Measurements from ENCODE around the gene CLDN20.
"Not testable (repeated sequence)": the region's sequence is repeated elsewhere in the genome, so short reads cannot be mapped to it uniquely, and the experiment has no call there.

The CLDN20 gene

DNA sequence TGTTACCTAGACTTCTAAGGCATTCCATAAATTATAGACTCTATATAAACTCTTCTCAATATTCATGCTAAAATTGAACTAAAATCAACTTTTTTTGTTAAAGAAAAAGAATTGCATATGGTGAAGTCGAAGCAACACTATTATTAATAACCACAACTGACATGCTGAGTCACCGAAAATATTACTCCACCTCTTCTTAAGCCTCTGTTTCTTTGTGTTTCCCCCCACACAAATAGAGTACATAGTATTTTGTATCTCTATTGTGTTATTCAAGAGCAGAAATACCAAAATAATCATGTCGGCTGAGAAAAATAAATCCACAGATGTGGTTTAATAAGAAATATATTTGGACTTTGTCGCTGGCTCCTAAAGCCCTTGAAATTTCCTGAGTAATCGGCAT lies 26.7 kb downstream of the CLDN20 start:
- DNase-seq (ENCODE audit: low spot score): no peak
- Mint-ChIP-seq H3K27ac (no peak overlapping the region), H3K27me3 (ENCODE audit: low read depth) (no peaks in the 10 kb centered on the region), H3K4me1 (ENCODE audit: low read depth) (peaks cover 5% of the 10 kb centered on the region), H3K9me3 (no peaks in the 10 kb centered on the region), H3K36me3 (ENCODE audit: low read depth) (peaks cover 43% of the 10 kb centered on the region), H3K4me3 (no peak overlapping the region)

DNA sequence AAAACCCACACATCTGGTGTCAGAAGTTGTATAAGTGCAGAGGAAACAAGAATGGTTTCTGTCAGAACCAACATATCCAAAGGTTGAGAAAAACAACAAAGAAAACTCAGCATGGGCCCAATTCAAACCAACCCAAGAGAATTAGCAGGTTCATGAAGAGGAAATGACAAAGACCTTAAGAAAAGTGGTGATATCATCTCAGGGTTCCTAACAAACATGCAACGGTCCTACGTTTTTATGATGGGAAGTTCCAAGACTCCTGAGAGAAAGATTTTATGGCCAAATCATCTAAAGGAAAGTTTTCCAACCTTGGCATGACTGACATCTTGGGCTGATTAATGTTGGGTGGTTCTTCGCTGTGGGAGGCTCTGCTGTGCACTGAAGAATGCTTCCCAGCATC lies 27.5 kb downstream of the CLDN20 start:
- Mint-ChIP-seq H3K27me3 (ENCODE audit: low read depth) (no peaks in the 10 kb centered on the region), H3K4me1 (ENCODE audit: low read depth) (peaks cover 5% of the 10 kb centered on the region), H3K4me3 (no peak overlapping the region), H3K36me3 (ENCODE audit: low read depth) (peaks cover 40% of the 10 kb centered on the region), H3K9me3 (no peaks in the 10 kb centered on the region), H3K27ac (no peak overlapping the region)
- no peak for DNase-seq (ENCODE audit: low spot score)

DNA sequence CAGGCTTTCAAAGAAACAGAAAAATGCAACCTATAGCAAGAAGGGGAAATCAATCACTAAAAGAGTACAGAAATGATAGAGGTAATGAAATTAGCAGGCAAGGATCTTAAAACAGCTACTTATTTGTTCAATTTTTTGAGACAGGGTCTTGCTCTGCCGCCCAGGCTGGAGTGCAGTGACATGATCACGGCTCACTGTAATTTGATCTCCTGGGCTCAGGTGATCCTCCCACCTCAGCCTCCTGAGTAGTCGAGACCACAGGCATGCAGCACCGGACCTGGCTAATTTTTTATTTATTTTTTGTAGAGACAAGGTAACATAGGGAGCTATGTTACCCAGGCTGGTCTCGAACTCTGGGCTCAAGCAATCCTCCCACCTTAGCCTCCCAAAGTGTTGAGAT lies 28.9 kb downstream of the CLDN20 start:
- Mint-ChIP-seq H3K9me3 (no peaks in the 10 kb centered on the region), H3K27me3 (ENCODE audit: low read depth) (no peaks in the 10 kb centered on the region), H3K4me3 (no peak overlapping the region), H3K27ac (no peak overlapping the region), H3K36me3 (ENCODE audit: low read depth) (peaks cover 43% of the 10 kb centered on the region), H3K4me1 (ENCODE audit: low read depth) (peaks cover 7% of the 10 kb centered on the region)
- no peak for DNase-seq (ENCODE audit: low spot score)

DNA sequence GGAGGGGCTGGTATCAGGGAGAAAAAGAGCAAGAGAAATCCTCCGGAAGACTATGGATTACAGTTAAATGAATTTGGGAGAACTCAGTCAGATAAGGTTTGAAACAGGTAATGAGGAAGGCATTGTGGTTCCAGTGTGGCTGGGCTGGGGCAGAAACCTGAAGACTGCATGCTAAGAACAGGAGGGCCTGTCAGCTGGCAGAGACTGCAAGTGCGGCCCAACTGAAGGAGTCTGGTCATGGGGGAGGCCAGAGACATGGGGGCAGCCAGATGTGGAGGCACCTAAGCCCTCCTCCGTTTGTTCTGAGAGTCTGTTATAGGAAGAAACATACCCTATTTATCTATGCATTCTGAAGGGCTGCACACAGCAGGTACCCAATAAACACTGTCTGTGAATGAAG lies 33.9 kb downstream of the CLDN20 start:
- H3K36me3 Mint-ChIP-seq (ENCODE audit: low read depth): peaks cover 30% of the 10 kb centered on the region
- no peak overlapping the region for H3K27ac Mint-ChIP-seq
- H3K4me1 Mint-ChIP-seq (ENCODE audit: low read depth): peaks cover 5% of the 10 kb centered on the region
- no peaks in the 10 kb centered on the region for H3K9me3 Mint-ChIP-seq
- H3K4me3 Mint-ChIP-seq: no peak overlapping the region
- no peak for DNase-seq (ENCODE audit: low spot score)
- H3K27me3 Mint-ChIP-seq (ENCODE audit: low read depth): no peaks in the 10 kb centered on the region

DNA sequence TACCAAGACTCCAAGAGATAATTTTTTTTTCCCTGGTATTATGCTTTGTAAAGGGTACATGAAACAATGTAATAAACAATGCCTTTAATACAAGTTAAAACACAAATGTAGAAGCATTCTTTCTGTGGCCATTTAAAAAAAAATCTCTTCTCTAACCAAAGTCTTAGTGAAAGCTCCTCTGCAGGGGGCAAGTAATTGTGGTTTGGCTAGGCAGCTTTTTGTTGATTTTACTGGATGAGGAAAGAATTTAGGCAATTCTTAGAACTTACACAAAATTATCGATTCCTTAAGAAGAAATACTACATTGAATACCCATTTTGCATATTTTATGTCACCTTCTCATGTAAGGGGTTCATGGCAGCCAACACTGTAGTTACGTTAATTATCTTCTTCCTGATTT lies 38.1 kb downstream of the CLDN20 start:
- Mint-ChIP-seq H3K27me3 (ENCODE audit: low read depth) (no peaks in the 10 kb centered on the region), H3K27ac (no peak overlapping the region), H3K4me3 (no peak overlapping the region)

DNA sequence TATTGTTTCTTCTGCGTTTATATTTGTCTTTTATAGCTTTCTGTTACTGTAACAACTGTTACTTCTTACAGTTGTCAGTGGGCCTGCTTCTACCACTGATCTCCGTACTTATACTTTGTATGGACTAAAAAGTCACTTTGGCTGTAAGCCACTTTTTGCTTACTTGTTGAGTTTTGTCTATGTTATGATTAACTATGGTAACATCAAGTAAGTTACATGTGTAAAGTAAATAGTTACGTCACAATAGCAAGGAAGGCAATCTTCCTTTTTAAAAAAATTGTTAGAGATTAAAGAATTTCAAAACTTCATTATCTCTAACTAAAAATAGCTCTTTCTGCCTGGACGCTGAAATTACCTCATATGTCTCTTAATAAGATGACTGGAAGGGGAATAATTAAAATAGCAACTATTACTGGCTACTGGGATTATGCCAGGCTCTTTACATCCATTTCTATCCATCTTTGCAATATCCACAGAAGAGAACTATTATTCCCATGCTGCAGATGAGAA lies 39.6 kb downstream of the CLDN20 start:
- Mint-ChIP-seq H3K27me3 (ENCODE audit: low read depth) (no peaks in the 10 kb centered on the region), H3K4me3 (no peak overlapping the region), H3K36me3 (ENCODE audit: low read depth) (peaks cover 41% of the 10 kb centered on the region), H3K4me1 (ENCODE audit: low read depth) (peaks cover 10% of the 10 kb centered on the region), H3K9me3 (no peaks in the 10 kb centered on the region), H3K27ac (no peak overlapping the region)
- no peak for DNase-seq (ENCODE audit: low spot score)

More for the DNA sequence above, 38.1 kb downstream of the CLDN20 start:
- Mint-ChIP-seq H3K9me3 (no peaks in the 10 kb centered on the region), H3K4me1 (ENCODE audit: low read depth) (peaks cover 8% of the 10 kb centered on the region), H3K36me3 (ENCODE audit: low read depth) (peaks cover 41% of the 10 kb centered on the region)
- no peak for DNase-seq (ENCODE audit: low spot score)

DNA sequence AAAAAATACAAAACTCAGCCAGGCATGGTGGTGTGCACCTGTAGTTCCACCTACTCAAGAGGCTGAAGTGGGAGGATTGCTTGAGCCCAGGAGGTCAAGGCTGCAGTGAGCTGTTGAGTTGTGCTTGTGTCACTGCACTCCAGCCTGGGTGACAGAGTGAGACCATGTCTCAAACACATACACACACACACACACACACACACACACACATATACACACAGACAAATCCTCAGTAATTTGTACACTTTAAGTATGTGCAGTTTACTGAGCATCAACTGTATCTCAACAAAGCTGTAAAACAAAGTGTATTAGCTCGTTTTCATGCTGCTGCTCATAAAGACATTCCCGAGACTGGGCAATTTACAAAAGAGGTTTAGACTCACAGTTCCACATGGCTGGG lies 43.1 kb downstream of the CLDN20 start:
- Mint-ChIP-seq H3K27me3 (ENCODE audit: low read depth) (no peaks in the 10 kb centered on the region), H3K4me3 (no peak overlapping the region), H3K4me1 (ENCODE audit: low read depth) (peaks cover 22% of the 10 kb centered on the region), H3K27ac (no peak overlapping the region), H3K36me3 (ENCODE audit: low read depth) (peaks cover 52% of the 10 kb centered on the region), H3K9me3 (no peaks in the 10 kb centered on the region)
- DNase-seq (ENCODE audit: low spot score): no peak

DNA sequence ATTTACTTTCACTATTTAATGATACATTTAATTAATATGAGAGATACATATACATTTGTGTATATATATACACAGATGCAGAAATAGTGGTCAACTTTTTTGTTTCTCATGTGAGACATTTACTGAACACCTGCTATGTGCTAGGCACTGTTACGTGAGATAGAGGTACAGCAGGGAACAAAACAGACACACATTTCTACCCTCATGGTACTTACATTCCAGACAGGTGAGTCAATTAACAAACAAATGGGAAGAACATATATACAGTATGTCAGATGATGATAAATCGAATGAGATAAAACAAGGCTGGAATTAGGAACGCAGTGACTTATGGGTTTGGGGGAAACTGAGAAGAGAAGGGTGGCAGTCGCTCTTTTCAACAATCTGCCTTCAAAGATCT lies 45.3 kb downstream of the CLDN20 start:
- Mint-ChIP-seq H3K27me3 (ENCODE audit: low read depth) (no peaks in the 10 kb centered on the region), H3K4me3 (no peak overlapping the region), H3K36me3 (ENCODE audit: low read depth) (peaks cover 54% of the 10 kb centered on the region), H3K9me3 (no peaks in the 10 kb centered on the region), H3K4me1 (ENCODE audit: low read depth) (peaks cover 37% of the 10 kb centered on the region), H3K27ac (no peak overlapping the region)
- DNase-seq (ENCODE audit: low spot score): no peak

DNA sequence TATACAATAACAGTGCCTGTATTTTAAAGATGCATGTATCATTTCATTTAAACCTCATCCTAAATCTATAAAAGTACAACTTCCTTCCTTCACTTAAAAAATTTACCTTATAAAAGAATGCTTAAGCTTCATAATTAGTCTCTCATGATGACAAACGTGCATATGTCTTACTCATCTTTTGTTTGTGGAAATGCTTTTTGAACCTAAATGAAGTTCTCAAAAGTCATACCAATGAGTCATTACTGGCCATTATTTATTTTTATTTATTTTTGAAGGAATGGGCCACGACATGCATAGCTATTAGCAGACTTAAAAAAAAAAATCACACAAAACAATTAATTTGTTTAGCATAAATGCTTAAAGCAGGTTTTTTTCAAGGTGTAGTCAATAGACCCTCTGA lies 46.8 kb downstream of the CLDN20 start:
- Mint-ChIP-seq H3K4me1 (ENCODE audit: low read depth) (peaks cover 47% of the 10 kb centered on the region), H3K36me3 (ENCODE audit: low read depth) (peaks cover 47% of the 10 kb centered on the region), H3K27ac (no peak overlapping the region), H3K9me3 (no peaks in the 10 kb centered on the region), H3K4me3 (no peak overlapping the region), H3K27me3 (ENCODE audit: low read depth) (no peaks in the 10 kb centered on the region)
- no peak for DNase-seq (ENCODE audit: low spot score)

DNA sequence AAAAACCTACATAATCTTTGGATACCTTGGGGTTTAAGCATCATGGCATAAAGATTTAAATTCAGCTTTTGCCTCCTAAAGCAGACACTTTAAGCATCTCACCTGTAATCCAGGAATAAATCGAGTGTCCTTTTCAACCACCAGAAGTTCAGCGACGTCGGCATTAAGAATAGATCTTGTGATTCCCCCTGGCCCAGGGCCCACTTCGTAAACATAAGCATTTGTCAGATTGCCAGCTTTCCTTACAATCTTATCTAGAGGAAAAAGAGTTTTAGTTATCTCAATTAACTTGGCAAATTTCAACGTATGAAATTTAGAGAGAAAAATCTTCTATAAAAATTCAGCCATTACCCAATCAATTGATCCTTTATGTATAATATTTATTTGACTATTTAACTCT lies 47.3 kb downstream of the CLDN20 start:
- Mint-ChIP-seq H3K36me3 (ENCODE audit: low read depth) (peaks cover 43% of the 10 kb centered on the region), H3K4me1 (ENCODE audit: low read depth) (peaks cover 47% of the 10 kb centered on the region), H3K27ac (no peak overlapping the region), H3K27me3 (ENCODE audit: low read depth) (no peaks in the 10 kb centered on the region), H3K9me3 (no peaks in the 10 kb centered on the region), H3K4me3 (no peak overlapping the region)
- no peak for DNase-seq (ENCODE audit: low spot score)

DNA sequence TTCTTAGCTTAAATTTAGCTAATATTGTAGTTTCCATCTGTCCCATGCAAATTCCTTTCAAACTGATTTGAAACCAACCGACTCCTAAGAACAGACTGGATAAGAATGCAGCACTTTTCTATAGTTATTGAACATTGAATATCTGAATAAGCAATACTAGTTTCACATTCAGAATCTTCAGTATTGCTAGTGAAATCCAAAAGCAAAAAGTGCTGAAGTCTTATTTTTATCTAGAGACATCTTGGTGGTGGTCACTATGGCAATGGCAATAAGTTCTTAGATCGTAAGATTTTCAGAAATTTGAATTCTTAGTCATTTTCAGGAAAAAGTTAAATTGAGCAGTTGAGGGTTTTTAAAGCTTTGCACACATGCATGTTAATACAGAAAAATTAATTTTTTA lies 47.8 kb downstream of the CLDN20 start:
- Mint-ChIP-seq H3K4me1 (ENCODE audit: low read depth) (peaks cover 44% of the 10 kb centered on the region), H3K4me3 (no peak overlapping the region), H3K36me3 (ENCODE audit: low read depth) (peaks cover 40% of the 10 kb centered on the region), H3K27me3 (ENCODE audit: low read depth) (no peaks in the 10 kb centered on the region), H3K27ac (peak overlapping the region; percentile 17), H3K9me3 (no peaks in the 10 kb centered on the region)
- DNase-seq (ENCODE audit: low spot score): no peak

DNA sequence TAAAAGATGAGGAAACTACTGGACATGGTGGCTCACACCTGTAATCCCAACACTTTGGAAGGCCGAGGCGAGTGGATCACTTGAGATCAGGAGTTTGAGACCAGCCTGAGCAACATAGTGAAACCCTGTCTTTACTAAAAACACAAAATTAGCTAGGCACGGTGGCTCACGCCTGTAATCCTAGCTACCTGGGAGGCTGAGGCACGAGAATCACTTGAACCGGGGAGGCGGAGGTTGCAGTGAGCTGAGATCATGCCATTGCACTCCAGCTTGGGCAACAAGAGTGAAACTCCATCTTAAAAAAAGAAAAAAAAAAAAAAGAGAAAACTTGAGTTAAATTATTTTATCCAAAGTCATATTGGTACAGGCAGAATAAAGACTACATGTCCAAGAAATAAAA lies 49.1 kb downstream of the CLDN20 start:
- not testable (repeated sequence) for H3K27me3 Mint-ChIP-seq (ENCODE audit: low read depth); DNase-seq (ENCODE audit: low spot score); H3K9me3 Mint-ChIP-seq
- Mint-ChIP-seq H3K4me3 (peak overlapping the region; percentile 99), H3K36me3 (ENCODE audit: low read depth) (peaks cover 34% of the 10 kb centered on the region), H3K4me1 (ENCODE audit: low read depth) (peaks cover 40% of the 10 kb centered on the region), H3K27ac (peak overlapping the region; percentile 65)

DNA sequence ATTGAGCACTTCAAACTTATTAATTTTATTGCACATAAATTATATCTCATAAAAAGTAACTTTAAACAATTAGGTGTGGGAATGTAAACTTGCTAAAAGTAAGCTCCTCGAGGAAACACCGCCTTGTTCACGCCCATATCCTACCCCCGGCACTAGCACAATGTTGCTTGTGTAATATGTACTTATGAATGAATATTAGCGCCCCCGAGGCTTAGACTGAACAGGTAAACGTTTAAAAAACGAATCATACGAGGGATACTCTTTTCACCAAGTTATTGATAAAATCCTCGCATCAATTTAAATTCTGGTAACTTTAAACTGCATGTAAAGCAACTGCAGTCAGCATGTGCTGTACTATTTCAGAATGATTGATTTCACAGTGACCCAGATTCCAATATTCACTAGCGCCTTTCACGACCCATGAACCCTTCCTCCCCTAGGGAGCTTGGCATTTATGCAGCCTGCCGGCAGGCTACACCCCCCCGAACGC lies 49.8 kb downstream of the CLDN20 start:
- no peak for DNase-seq (ENCODE audit: low spot score)
- no peaks in the 10 kb centered on the region for H3K9me3 Mint-ChIP-seq
- H3K36me3 Mint-ChIP-seq (ENCODE audit: low read depth): peaks cover 30% of the 10 kb centered on the region
- peak overlapping the region; percentile 97 for H3K27ac Mint-ChIP-seq
- peaks cover 38% of the 10 kb centered on the region for H3K4me1 Mint-ChIP-seq (ENCODE audit: low read depth)
- no peaks in the 10 kb centered on the region for H3K27me3 Mint-ChIP-seq (ENCODE audit: low read depth)
- peak overlapping the region; percentile 99 for H3K4me3 Mint-ChIP-seq

DNA sequence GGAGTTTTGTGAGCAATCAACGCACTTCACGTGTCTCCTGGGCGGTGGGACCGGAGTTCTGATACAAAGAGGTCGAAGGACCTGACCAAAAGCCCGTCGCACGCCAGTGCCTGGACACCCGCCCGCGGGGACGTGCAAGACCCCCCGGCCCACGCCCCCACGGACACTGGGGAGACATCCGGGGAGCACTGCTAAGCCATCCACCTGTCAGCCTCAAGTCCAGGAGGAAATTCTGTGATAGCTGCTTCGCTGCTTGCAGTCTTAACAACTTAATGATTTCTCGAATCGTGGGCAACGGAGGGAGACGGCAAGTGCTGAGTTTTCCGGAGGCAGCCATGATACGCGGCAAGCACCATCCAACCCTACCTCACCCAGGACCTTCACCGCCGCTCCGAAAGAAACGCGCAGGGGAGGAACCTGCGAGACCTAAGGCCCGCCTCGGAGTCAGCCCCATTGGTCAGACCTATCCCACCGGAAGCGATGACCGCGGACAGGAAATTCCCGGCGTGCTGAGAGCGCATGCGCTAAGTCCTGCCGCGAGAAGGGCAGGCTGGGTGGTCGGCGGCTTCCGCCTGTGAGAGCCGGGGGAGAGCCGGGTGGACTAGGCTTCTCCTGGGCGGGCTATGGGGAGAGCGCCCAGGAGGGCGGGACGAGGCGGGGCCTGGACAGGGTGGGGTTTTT lies 50.4 kb downstream of the CLDN20 start, which contains the start of gene TFB1M:
Gene TFB1M (minus strand): TSS at position 393 of the 681 bp plus-strand sequence. CDS start 56 bp downstream, at position 337.
- Mint-ChIP-seq H3K4me3 (peak within 1 kb of the TSS; percentile 99), H3K27me3 (ENCODE audit: low read depth) (no peaks in the 10 kb centered on the region), H3K27ac (peak within 1 kb of the TSS; percentile 97), H3K36me3 (ENCODE audit: low read depth) (peaks cover 28% of the 10 kb centered on the region), H3K9me3 (no peaks in the 10 kb centered on the region), H3K4me1 (ENCODE audit: low read depth) (peaks cover 36% of the 10 kb centered on the region)
- peak; percentile 100 for DNase-seq (ENCODE audit: low spot score)

Measured in T-helper 2 cell treated with Interferon-gamma antibody and Interleukin-4, amounts not matched to agents 5 μg/mL and 100 μg/mL, for 36 hours (primary cell).